NCI-H1048 (cell line): ENCODE data around the gene SMARCD3.

Experiments used
- DNase-seq: peaks from one replicate; lab custom pipeline; 2025; lab: John Stamatoyannopoulos, UW

Gene SMARCD3

GRCh38 chr7:151272405-151272804 lies 23.9 kb upstream of the SMARCD3 start:
- no peak for DNase-seq

GRCh38 chr7:151271699-151272355 lies 23.3 kb upstream of the SMARCD3 start:
- DNase-seq: no peak

- no peak for DNase-seq
Measured at GRCh38 chr7:151269511-151269910, 21.0 kb upstream of the SMARCD3 start.

GRCh38 chr7:151265351-151265931 lies 16.9 kb upstream of the SMARCD3 start:
- no peak for DNase-seq

GRCh38 chr7:151264615-151265014 lies 16.1 kb upstream of the SMARCD3 start:
- DNase-seq: no peak

GRCh38 chr7:151261529-151261928 lies 13.0 kb upstream of the SMARCD3 start:
- no peak for DNase-seq

GRCh38 chr7:151260883-151261282 lies 12.4 kb upstream of the SMARCD3 start:
- no peak for DNase-seq

- DNase-seq: no peak
Measured at GRCh38 chr7:151260471-151260870, 12.0 kb upstream of the SMARCD3 start.

- no peak for DNase-seq
Measured at GRCh38 chr7:151257990-151258389, 9.5 kb upstream of the SMARCD3 start.

- no peak for DNase-seq
Measured at GRCh38 chr7:151256410-151257045, 8.0 kb upstream of the SMARCD3 start.

GRCh38 chr7:151255390-151255789 lies 6.9 kb upstream of the SMARCD3 start:
- DNase-seq: no peak

- DNase-seq: no peak
Measured at GRCh38 chr7:151254851-151255250, 6.4 kb upstream of the SMARCD3 start.

- DNase-seq: no peak
Measured at GRCh38 chr7:151254316-151254715, 5.8 kb upstream of the SMARCD3 start.

GRCh38 chr7:151252961-151253711 lies 4.6 kb upstream of the SMARCD3 start:
- no peak for DNase-seq

- no peak for DNase-seq
Measured at GRCh38 chr7:151252561-151252835, 4.0 kb upstream of the SMARCD3 start.

- DNase-seq: peak; percentile 15
Measured at GRCh38 chr7:151251689-151252560, 3.4 kb upstream of the SMARCD3 start.

GRCh38 chr7:151251328-151251688 lies 2.8 kb upstream of the SMARCD3 start:
- DNase-seq: no peak

GRCh38 chr7:151250181-151251132 lies 2.0 kb upstream of the SMARCD3 start:
- DNase-seq: no peak

- DNase-seq: peak; percentile 62
Measured at GRCh38 chr7:151249732-151250072, 1.2 kb upstream of the SMARCD3 start.

GRCh38 chr7:151249034-151249731 lies 689 bp upstream of the SMARCD3 start:
- DNase-seq: no peak
